HuH-7.5 (cell line): ENCODE results near the gene FAM89B.

Source experiments
- DNase-seq: peaks from one replicate; pipeline ENCODE4 v3.0.0; 2011; ENCODE audit warnings: low spot score

Gene FAM89B

DNA sequence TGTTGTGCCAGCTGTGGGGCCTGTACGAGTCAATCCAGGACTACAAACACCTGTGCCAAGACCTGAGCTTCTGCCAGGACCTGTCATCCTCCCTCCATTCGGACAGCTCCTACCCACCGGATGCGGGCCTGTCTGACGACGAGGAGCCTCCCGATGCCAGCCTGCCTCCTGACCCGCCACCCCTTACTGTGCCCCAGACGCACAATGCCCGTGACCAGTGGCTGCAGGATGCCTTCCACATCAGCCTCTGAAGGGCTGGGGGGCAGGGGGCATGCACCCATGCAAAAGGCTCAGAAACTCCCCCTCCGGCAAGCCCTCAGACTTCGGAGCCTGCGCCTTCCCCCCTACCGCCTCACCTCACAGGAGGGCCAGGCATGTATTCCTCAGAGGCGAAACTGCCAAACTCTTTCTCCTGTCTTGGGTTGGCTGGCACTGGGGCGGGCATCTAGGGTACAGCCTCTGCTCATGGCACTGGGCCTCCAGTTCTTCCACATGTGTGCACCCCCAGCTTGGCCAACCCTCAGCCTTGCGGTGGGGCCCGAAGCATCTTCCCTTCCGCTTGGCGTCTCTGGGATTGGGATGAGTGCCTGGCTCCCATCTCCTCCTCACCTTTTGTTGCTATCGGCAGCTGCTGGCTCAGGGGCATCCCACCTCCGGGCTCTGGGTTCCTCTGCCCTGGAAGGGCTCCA, 1.2 kb downstream of the FAM89B start:
- DNase-seq: no peak

DNA sequence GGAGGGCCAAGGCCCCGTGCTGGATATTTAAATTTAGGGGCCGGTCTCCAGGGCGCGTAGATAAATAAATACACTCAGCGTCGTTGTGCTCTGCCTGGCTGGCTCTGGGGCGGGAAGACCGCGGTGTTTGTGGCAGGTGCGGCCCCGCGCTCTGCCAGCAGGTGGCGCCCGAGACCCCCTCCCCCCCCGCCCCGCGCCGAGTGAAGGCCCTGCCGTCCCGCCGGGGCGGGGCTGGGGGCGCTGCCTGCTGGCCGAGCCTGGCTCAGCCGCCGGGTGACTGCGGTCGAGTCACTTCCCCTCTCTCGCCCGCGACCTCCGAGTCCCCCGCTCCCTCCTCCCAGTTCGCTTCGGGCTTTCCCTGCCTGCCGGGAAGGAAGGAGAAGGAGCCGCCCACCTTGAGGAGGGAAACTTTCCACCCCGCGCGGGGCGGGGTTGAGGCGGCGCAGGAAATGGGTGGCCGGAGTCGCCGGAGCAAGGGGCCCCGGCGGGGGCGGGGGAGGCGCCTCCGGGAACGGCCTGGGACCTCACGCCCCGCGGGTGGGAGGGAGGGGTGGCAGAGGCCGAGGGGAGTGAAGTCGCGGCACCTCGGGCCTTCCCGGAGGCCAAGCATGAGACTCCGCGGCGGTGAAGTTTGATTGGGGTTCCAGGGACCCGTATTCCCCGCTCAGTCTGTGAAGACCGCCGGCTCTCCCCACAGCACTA, 1.9 kb downstream of the FAM89B start:
- peak; percentile 99 for DNase-seq

DNA sequence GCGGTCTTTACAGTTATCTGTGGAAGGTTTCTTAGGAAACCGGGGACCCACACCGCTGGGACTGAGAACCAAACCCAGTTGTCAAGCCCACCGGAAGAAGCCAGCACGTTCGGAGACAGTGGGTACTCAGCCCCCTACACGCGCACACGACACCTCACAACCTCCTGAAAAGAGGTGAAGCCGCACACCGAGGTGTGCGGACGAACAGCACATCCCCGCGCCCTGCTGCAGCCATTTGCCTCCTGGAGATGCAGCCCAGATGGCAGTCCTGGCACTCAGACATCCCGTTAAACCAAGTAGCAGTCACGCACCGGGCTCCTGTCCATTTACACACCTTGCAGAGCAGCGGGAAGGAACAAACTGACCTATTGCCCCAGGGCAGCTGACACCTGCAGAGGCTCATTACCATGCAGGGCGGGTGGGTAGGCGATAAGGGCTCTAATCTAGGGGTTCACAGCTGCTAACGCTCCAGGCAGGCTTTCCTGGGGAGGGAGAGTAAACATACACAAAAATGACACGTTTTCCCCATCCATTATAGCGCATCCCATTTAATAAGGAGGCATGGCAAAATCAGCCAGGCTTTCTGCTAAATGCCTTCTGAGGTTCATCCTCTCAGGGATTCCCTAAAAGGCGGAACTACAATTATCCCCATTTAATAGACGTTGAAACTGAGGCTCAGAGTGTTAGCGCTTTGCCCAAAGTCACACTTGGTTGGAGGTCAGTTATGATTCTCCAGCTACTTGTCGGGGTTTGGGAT, 2.7 kb downstream of the FAM89B start:
- peak; percentile 69 for DNase-seq

GRCh38 chr11:65575568-65576231, 3.4 kb downstream of the FAM89B start, which contains the start of gene EHBP1L1:
Gene EHBP1L1 (plus strand): TSS chr11:65576053. CDS start chr11:65576303, 250 bp downstream.
- DNase-seq: peak; percentile 87

DNA sequence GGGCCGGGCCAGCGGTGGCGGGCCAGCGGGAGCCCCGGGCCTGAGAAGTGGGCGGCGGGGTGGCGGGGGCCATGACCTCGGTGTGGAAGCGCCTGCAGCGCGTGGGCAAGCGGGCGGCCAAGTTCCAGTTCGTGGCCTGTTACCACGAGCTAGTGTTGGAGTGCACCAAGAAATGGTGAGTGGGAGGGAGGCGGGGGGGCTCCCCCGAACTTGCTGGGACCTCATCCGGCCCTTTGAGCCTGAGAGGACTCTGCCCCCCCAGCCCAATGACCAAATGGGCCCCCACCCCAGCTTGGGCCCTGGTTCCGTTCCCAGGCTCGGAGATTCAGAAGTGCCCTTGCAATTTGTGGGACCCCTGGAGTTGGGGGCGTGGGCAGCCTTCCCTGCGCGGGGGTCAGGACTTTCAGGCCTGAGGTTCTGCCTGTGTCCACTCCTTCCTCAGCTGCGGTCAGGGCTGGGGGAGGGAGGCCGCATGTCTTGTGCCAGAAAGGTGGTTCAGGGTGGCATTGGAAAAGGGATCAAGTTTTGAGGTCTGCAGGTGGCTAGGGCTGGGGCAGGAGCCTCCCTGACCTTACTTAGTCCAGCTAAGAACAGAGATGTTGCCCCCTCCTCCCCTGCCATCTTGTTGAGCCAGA, 4.0 kb downstream of the FAM89B start:
- no peak for DNase-seq

DNA sequence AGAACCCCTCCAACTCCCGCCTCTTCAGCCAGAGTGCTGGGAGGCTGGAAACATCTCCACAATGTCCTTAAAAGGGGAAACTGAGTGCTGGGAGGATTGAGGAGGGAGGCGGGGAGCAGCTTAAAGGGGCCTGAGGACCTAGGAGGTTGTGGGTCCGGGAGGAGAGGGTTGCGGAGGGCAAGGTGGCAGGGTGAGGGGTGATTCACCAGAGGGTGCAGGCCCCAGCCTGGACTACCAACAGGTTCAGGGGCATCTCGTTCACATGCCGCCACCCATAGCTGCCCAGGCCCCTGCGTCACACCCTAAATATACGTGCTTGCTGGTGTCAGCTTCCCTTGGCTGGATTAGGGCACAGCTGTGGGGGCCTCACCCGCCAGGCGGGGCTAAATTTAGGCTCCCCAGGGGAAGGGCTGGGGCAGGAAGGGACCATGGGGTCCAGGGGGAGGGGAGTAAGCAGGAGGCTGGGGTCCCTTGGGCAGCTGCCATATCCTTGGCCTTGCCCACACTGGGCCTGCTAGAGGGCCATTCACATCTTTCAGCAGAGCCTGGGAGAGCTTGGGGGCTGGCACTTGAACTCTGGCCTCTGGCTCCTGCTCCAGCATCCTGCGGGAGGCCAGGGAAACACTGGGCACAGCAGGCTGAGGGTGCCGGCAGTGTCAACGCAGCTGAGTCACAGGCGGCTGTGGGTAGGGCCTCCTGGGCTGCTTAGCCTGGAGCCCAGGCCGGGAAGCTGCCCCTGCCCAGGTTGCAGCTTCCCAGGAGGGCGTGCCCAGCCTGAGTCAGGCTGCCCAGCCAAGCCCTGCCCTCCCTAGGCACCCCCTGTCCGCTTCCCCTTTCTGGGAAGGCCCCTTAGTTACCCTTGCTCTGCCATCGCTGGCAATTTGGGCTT, 4.8 kb downstream of the FAM89B start:
- DNase-seq: no peak

GRCh38 chr11:65577756-65578109, 5.4 kb downstream of the FAM89B start:
- DNase-seq: no peak

- no peak for DNase-seq
Observed at GRCh38 chr11:65578134-65578533, 5.8 kb downstream of the FAM89B start.

DNA sequence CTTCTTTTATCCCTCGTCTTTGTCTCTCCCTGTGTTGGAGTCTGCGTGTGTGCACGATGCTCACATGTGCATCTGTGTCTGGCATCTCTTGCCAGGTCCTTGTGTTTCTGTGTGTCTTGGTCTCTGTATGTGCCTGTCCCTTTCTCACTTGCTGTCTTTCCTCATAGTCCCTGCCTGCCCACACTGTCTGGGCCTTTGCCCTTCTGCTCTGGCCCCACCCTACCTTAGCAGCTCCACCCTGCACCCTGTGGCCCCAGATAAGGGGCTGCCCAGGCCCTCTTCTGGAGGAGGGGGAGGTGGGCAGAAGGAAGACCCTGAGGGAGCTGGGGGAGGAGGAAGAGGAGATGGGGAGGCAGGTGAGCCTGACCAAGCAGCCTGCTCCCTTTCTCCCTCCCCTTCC, 6.3 kb downstream of the FAM89B start:
- no peak for DNase-seq

GRCh38 chr11:65579291-65579690, 7.0 kb downstream of the FAM89B start:
- no peak for DNase-seq

DNA sequence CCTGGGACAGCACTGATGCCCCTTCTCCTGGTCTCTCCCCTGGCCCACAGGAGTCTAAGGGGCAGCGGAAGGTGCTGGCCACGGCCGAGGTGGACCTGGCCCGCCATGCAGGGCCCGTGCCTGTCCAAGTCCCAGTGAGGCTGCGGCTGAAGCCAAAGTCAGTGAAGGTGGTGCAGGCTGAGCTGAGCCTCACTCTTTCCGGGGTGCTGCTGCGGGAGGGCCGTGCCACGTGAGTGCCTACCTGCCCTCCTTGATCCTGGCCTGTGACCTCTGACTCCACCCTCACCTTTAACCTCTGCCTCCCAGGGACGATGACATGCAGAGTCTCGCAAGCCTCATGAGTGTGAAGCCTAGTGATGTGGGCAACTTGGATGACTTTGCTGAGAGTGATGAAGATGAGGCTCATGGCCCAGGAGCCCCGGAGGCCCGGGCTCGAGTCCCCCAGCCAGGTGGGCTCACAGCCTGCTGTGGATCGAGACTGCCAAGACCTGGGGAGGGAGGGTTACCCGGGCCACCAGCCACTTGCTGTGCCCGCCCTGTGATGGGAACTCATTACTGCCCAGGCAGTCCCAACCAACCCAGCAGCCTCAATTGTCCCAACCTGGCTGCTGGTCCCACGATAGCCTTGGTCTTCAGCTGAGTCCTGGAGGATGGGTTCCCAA, 7.8 kb downstream of the FAM89B start:
- no peak for DNase-seq

DNA sequence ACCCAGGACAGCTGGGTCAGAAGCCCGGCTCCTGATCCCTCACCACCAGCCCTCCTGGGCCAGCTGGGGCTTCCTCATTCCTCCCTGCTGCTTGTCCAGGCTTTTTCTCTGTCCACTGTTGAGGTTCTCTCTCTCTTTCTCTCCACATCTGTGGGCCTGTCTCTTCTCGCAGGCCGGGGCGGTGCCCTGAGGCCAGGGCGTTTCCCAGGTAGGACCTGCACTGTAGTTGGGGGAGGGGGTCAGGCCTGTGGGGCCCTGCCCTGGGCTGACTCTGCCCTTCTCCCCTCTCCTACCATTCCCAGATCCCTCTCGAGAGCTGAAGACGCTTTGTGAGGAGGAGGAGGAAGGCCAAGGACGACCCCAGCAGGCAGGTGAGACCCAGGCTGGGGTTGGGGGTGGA, 8.4 kb downstream of the FAM89B start:
- DNase-seq: no peak

DNA sequence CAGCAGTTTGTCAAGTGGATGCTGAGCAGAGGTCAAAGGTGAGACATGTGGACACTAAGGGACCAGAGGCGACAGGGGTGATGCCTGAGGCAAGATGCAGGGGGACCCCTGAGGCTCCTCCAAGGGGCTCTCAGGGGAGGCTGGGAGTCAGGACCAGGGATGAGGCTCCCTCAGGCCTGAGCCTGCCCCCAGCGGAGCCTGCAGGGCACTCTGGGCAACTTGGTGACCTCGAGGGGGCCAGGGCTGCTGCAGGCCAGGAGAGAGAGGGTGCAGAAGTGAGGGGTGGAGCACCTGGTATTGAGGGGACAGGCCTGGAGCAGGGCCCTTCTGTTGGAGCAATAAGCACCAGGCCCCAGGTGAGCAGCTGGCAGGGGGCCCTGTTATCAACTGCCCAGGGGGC, 9.6 kb downstream of the FAM89B start:
- DNase-seq: no peak

GRCh38 chr11:65583589-65583988, 11.3 kb downstream of the FAM89B start:
- DNase-seq: no peak

DNA sequence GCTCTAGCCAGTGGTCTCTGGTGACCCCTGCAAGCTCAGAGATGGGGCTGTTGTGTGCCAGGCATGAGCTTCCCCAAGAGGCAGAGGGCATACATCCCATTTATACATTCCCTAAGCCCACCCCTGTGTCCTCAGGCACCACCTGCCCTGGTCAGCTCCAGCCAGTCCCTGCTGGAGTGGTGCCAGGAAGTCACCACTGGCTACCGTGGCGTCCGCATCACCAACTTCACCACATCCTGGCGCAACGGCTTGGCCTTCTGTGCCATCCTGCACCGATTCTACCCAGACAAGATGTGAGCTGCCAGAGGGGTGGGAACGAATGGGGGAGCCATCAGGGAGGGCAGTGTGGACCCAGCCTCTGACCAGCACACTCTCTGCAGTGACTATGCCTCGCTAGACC, 11.8 kb downstream of the FAM89B start:
- DNase-seq: no peak

- no peak for DNase-seq
Observed at GRCh38 chr11:65584723-65585171, 12.4 kb downstream of the FAM89B start.

DNA sequence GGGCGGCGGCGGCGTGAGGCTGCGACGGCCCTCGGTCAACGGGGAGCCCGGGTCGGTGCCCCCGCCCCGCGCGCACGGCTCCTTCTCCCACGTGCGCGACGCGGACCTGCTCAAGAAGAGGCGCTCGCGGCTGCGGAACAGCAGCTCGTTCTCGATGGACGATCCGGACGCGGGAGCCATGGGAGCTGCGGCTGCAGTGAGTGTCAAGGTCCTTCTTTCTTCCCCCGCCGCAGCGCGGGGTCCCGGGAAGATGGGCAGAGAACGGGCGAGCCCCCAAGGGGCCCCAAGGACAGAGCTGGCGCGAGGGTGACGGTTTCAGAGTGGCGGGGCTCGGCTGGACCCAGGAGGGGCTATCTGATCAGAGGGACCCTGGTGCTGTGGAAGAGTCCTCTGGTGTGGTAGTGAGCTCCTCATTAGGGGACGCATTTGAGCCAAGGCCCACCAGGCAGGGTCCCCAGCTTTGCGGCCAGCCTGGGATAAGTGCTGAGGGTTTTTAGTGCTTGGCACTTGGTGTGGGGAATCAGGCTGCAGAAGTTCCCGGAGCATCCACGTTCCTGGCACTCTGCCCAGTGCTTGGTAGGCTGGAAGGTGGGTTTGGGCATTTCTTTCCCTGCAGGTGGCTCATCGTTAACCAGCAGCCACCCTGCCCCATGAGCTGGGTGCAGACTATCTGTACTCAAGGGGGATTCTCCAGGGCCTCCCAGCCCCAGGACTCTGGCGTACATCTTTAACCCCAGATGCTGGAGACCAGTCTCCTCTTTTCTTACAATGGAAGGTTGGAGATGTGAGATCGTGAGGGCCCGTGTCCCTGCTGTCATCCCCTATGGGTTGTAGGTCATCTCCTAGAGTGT, 13.3 kb downstream of the FAM89B start:
- no peak for DNase-seq

- no peak for DNase-seq
Observed at GRCh38 chr11:65586247-65586630, 13.9 kb downstream of the FAM89B start.

- no peak for DNase-seq
Observed at GRCh38 chr11:65586676-65587075, 14.3 kb downstream of the FAM89B start.
